ENCODE results near the gene DRG2.

DNA sequence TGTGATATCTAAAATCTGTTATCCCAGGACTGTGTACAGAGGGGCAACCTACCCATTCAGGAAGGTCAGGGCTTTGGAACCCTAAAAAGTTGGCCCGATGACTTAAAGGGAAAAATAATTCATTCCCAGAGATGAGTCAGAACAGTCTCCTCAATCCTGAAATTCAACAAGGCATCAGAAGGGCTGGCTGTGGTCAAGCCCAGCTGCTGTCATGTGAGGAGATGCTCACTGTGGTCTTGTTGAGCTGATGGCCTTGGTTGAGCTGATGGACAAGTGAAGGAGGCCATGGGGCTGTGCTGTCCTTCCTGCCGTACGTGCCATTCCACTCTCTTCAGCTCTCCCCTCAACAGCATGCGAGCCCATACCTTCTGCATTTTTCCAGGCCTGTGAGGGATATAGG lies 20.9 kb upstream of the DRG2 start:
- TF ChIP-seq, protein P1, sequence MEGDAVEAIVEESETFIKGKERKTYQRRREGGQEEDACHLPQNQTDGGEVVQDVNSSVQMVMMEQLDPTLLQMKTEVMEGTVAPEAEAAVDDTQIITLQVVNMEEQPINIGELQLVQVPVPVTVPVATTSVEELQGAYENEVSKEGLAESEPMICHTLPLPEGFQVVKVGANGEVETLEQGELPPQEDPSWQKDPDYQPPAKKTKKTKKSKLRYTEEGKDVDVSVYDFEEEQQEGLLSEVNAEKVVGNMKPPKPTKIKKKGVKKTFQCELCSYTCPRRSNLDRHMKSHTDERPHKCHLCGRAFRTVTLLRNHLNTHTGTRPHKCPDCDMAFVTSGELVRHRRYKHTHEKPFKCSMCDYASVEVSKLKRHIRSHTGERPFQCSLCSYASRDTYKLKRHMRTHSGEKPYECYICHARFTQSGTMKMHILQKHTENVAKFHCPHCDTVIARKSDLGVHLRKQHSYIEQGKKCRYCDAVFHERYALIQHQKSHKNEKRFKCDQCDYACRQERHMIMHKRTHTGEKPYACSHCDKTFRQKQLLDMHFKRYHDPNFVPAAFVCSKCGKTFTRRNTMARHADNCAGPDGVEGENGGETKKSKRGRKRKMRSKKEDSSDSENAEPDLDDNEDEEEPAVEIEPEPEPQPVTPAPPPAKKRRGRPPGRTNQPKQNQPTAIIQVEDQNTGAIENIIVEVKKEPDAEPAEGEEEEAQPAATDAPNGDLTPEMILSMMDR (IDR thresholded peaks at IDR 0.05; ENCODE audit: poor library complexity, severe bottlenecking) = no peak
- no peak for TF ChIP-seq EZH2 (IDR thresholded peaks at IDR 0.05; ENCODE audit: borderline replicate concordance, insufficient read depth, low read length, poor library complexity, severe bottlenecking)
- TF ChIP-seq EP300 (conservative IDR thresholded peaks at IDR 0.05; ENCODE audit: poor library complexity, severe bottlenecking) = no peak
- no peak for TF ChIP-seq POLR2AphosphoS5 (IDR thresholded peaks at IDR 0.05)
- TF ChIP-seq RAD21 (conservative IDR thresholded peaks at IDR 0.05) = no peak
- no peak for TF ChIP-seq MXI1 (conservative IDR thresholded peaks at IDR 0.05; ENCODE audit: poor library complexity, severe bottlenecking)

Data from neural cell (in vitro differentiated cells).